Activated T-helper 2 cell treated with anti-CD3 and anti-CD28 coated beads, Interferon-gamma antibody, Interleukin-2, Interleukin-4, amounts not matched to agents 10 μg/mL and 5 μg/mL and 100 μg/mL, durations not matched to agents 14 hours and 24 hours and 36 hours (primary cell): Measurements from ENCODE around the gene ZRANB1. TPM values are rescaled to one million over a fixed set of nuclear protein-coding genes. Genes with fewer than 3 reads are reported as not detected.

Experiments used
- DNase-seq: peaks from one replicate; pipeline ENCODE4 v3.0.0; 2021; ENCODE audit warnings: low spot score
- H3K27ac Mint-ChIP-seq: one replicate; pipeline ENCODE4 v1.8.0; 2021; ENCODE audit warnings: mixed read lengths
- H3K27me3 Mint-ChIP-seq: one replicate; pipeline ENCODE4 v1.8.0; 2021; ENCODE audit warnings: low read depth, mixed read lengths
- H3K36me3 Mint-ChIP-seq: one replicate; pipeline ENCODE4 v1.8.0; 2021; ENCODE audit warnings: low read depth, mixed read lengths
- H3K4me1 Mint-ChIP-seq: one replicate; pipeline ENCODE4 v1.8.0; 2021; ENCODE audit warnings: low read depth, mixed read lengths
- H3K4me3 Mint-ChIP-seq: one replicate; pipeline ENCODE4 v1.8.0; 2021; ENCODE audit warnings: low read depth, mild to moderate bottlenecking, moderate library complexity, mixed read lengths
- H3K9me3 Mint-ChIP-seq: one replicate; pipeline ENCODE4 v1.8.0; 2021; ENCODE audit warnings: mixed read lengths
- intact Hi-C: fragments of 100-400 bp; cut with micrococcal nuclease; formaldehyde crosslinking; loops from one replicate; pipeline ENCODE4 v1.15.1; 2023
- total RNA-seq: library from RNA; stranded (reverse); gene quantifications from 2 replicates; pipeline ENCODE4 v1.2.3, GENCODE V29; 2022

Gene ZRANB1
- total RNA-seq, 1 donor from 2014 or later = 12.1 TPM

DNA sequence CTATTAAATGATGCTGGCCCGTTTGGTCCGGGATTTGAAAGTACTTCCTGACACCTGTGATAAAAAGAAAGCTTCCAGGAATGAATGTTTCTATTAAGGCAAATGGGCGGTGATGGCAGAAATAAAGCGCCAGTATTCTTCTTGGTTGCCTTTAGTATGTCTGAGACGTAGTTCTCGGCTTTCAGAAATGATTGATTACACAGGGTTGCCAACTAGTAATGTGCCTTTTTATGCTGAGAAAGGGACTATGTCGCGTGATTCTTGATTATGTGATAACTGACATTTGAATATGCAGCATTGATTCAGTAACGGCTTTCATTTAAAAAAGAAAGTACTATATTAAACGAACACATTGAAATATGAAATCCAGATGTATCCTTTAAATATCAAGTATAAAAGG, 13.9 kb downstream of the ZRANB1 start:
- peaks cover 4% of the 10 kb centered on the region for H3K36me3 Mint-ChIP-seq
- H3K4me3 Mint-ChIP-seq = no peak overlapping the region
- H3K27ac Mint-ChIP-seq = no peak overlapping the region
- no peak for DNase-seq
- H3K9me3 Mint-ChIP-seq = no peaks in the 10 kb centered on the region
- peaks cover 7% of the 10 kb centered on the region for H3K4me1 Mint-ChIP-seq
- intact Hi-C loops = no loop called here
- no peaks in the 10 kb centered on the region for H3K27me3 Mint-ChIP-seq

GRCh38 chr10:124956764-124957163, 14.8 kb downstream of the ZRANB1 start:
- Mint-ChIP-seq H3K4me3 (no peak overlapping the region), H3K9me3 (no peaks in the 10 kb centered on the region), H3K36me3 (peaks cover 4% of the 10 kb centered on the region), H3K27ac (no peak overlapping the region), H3K4me1 (peaks cover 12% of the 10 kb centered on the region), H3K27me3 (no peaks in the 10 kb centered on the region)
- intact Hi-C loops = no loop called here
- no peak for DNase-seq

DNA sequence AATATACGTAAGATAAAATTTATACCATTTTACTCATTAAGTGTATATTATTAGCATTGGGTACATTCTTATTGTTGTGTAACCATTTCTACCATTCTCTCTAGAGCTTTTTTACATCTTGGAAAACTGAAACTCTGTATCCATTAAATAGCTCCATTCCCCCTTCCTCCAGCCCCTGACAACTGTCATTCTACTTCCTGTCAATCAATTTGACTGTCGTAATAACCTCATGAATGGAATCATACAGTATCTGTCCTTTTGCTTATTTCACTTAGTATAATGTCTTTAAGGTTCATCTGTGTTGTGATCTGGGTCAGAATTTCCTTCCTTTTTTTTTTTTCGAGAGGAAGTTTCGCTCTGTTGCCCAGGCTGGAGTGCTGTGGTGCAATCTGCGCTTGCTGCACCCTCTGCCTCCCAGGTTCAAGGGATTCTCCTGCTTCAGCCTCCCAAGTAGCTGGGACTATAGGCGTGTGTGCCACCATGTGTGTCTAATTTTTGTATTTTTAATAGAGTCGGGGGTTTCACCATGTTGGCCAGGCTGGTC, 15.6 kb downstream of the ZRANB1 start:
- Mint-ChIP-seq H3K9me3 (no peaks in the 10 kb centered on the region), H3K36me3 (peaks cover 4% of the 10 kb centered on the region), H3K27me3 (no peaks in the 10 kb centered on the region), H3K4me3 (no peak overlapping the region), H3K4me1 (peaks cover 12% of the 10 kb centered on the region), H3K27ac (no peak overlapping the region)
- no peak for DNase-seq
- intact Hi-C loops = no loop called here

GRCh38 chr10:124959564-124959963, 17.6 kb downstream of the ZRANB1 start:
- no peak for DNase-seq
- no peaks in the 10 kb centered on the region for H3K9me3 Mint-ChIP-seq
- H3K4me3 Mint-ChIP-seq = no peak overlapping the region
- intact Hi-C loops = no loop called here
- H3K27me3 Mint-ChIP-seq = no peaks in the 10 kb centered on the region
- H3K27ac Mint-ChIP-seq = no peak overlapping the region
- H3K36me3 Mint-ChIP-seq = no peaks in the 10 kb centered on the region
- peaks cover 12% of the 10 kb centered on the region for H3K4me1 Mint-ChIP-seq

DNA sequence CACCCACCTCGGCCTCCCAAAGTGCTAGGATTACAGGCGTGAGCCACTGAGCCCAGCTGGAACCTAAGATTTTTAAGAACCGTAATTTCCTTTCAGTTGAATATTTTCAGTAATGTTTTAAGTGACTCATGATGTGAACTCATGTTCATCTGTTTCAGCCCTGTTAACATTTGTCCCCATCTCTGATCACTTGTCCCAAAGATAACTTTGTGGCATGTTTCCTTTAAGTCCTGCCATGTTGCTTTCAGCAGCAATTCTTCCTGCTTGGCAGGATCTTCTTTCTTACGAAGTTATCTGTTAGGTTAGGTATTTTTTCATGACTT, 19.3 kb downstream of the ZRANB1 start:
- peaks cover 12% of the 10 kb centered on the region for H3K4me1 Mint-ChIP-seq
- DNase-seq = no peak
- no peak overlapping the region for H3K4me3 Mint-ChIP-seq
- H3K9me3 Mint-ChIP-seq = no peaks in the 10 kb centered on the region
- H3K27ac Mint-ChIP-seq = no peak overlapping the region
- intact Hi-C loops = no loop called here
- no peaks in the 10 kb centered on the region for H3K36me3 Mint-ChIP-seq
- no peaks in the 10 kb centered on the region for H3K27me3 Mint-ChIP-seq

- Mint-ChIP-seq H3K27me3 (no peaks in the 10 kb centered on the region), H3K9me3 (no peaks in the 10 kb centered on the region), H3K4me3 (no peak overlapping the region), H3K4me1 (peaks cover 10% of the 10 kb centered on the region), H3K36me3 (peaks cover 7% of the 10 kb centered on the region), H3K27ac (no peak overlapping the region)
- DNase-seq = no peak
- intact Hi-C loops = no loop called here
Measured at GRCh38 chr10:124962421-124962820, 20.5 kb downstream of the ZRANB1 start.

DNA sequence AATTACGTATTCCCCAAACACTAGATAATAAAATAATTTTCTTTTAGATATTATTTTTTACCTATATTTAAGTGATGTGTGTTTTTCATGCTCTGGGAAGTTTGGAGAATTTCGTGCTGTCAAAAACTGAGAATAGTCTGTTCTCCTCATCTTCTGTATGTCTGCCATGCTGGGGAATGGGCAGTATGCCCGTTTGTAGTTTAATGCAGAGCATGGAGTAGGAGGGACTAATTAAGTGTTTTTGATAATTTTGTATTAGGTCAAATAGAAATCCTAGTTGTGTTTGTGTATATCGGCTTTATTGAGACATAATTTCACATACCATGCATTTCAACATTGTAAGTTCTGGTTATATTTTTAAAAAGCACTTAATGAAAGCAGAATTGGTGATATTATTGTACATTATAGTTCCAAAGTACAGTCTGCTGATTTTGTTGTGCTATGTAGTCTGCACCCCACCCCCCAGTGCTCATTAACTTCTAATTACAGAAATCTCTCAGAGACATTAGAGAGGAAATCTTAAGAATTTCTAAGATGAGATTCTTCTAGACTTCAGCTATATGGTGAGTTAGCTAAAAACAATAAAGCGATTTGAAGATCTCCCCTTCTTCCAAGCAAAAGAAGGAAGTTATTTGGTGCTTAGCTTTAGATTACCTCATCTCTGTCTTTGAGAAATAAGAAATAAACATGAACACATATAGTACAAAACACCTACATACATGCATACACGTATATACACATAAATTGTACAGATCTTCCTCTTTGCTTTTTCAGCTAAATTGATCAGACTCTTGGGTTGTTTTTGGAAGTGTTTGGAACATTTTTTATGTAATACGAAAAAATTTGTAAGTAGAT, 22.2 kb downstream of the ZRANB1 start:
- H3K36me3 Mint-ChIP-seq = peaks cover 21% of the 10 kb centered on the region
- DNase-seq = no peak
- no peaks in the 10 kb centered on the region for H3K27me3 Mint-ChIP-seq
- H3K4me3 Mint-ChIP-seq = no peak overlapping the region
- H3K9me3 Mint-ChIP-seq = no peaks in the 10 kb centered on the region
- no peak overlapping the region for H3K27ac Mint-ChIP-seq
- H3K4me1 Mint-ChIP-seq = peaks cover 9% of the 10 kb centered on the region
- intact Hi-C loops = no loop called here

- no peak for DNase-seq
- Mint-ChIP-seq H3K4me1 (peaks cover 5% of the 10 kb centered on the region), H3K36me3 (peaks cover 26% of the 10 kb centered on the region), H3K9me3 (no peaks in the 10 kb centered on the region), H3K27me3 (no peaks in the 10 kb centered on the region), H3K27ac (no peak overlapping the region), H3K4me3 (no peak overlapping the region)
- intact Hi-C loops = no loop called here
Measured at GRCh38 chr10:124966008-124966407, 24.1 kb downstream of the ZRANB1 start.

- no peaks in the 10 kb centered on the region for H3K9me3 Mint-ChIP-seq
- no peak overlapping the region for H3K27ac Mint-ChIP-seq
- H3K4me3 Mint-ChIP-seq = no peak overlapping the region
Measured at GRCh38 chr10:124967255-124967654, 25.3 kb downstream of the ZRANB1 start.

GRCh38 chr10:124971276-124971675, 29.4 kb downstream of the ZRANB1 start:
- H3K4me3 Mint-ChIP-seq = no peak overlapping the region
- H3K4me1 Mint-ChIP-seq = peaks cover 14% of the 10 kb centered on the region
- DNase-seq = no peak
- peaks cover 56% of the 10 kb centered on the region for H3K36me3 Mint-ChIP-seq
- no peak overlapping the region for H3K27ac Mint-ChIP-seq
- H3K9me3 Mint-ChIP-seq = no peaks in the 10 kb centered on the region
- H3K27me3 Mint-ChIP-seq = no peaks in the 10 kb centered on the region
- intact Hi-C loops = no loop called here

More at GRCh38 chr10:124967255-124967654, 25.3 kb downstream of the ZRANB1 start:
- Mint-ChIP-seq H3K36me3 (peaks cover 31% of the 10 kb centered on the region), H3K27me3 (no peaks in the 10 kb centered on the region), H3K4me1 (peaks cover 6% of the 10 kb centered on the region)
- DNase-seq = no peak
- intact Hi-C loops = no loop called here

- H3K27ac Mint-ChIP-seq = no peak overlapping the region
- no peak for DNase-seq
- H3K4me3 Mint-ChIP-seq = no peak overlapping the region
- peaks cover 15% of the 10 kb centered on the region for H3K4me1 Mint-ChIP-seq
- intact Hi-C loops = no loop called here
- no peaks in the 10 kb centered on the region for H3K27me3 Mint-ChIP-seq
- H3K36me3 Mint-ChIP-seq = peaks cover 51% of the 10 kb centered on the region
- no peaks in the 10 kb centered on the region for H3K9me3 Mint-ChIP-seq
Measured at GRCh38 chr10:124972637-124973036, 30.7 kb downstream of the ZRANB1 start.

DNA sequence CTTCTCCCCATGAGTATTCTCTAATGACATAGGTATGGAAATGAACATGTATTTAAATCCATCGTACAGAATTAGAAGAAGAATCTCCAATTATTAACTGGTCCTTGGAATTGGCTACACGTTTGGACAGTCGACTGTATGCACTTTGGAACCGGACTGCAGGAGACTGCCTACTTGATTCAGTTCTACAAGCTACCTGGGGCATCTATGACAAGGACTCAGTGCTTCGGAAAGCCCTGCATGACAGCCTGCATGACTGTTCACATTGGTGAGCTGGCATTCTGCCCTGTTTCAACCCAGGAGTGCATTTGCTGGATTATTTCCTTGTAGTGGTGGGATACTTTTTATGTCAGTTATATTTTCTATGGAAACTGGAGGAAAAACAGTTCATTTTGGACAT, 32.2 kb downstream of the ZRANB1 start:
- intact Hi-C loops = no loop called here
- H3K4me3 Mint-ChIP-seq = no peak overlapping the region
- no peaks in the 10 kb centered on the region for H3K27me3 Mint-ChIP-seq
- peaks cover 15% of the 10 kb centered on the region for H3K4me1 Mint-ChIP-seq
- peaks cover 42% of the 10 kb centered on the region for H3K36me3 Mint-ChIP-seq
- no peaks in the 10 kb centered on the region for H3K9me3 Mint-ChIP-seq
- DNase-seq = no peak
- H3K27ac Mint-ChIP-seq = no peak overlapping the region

DNA sequence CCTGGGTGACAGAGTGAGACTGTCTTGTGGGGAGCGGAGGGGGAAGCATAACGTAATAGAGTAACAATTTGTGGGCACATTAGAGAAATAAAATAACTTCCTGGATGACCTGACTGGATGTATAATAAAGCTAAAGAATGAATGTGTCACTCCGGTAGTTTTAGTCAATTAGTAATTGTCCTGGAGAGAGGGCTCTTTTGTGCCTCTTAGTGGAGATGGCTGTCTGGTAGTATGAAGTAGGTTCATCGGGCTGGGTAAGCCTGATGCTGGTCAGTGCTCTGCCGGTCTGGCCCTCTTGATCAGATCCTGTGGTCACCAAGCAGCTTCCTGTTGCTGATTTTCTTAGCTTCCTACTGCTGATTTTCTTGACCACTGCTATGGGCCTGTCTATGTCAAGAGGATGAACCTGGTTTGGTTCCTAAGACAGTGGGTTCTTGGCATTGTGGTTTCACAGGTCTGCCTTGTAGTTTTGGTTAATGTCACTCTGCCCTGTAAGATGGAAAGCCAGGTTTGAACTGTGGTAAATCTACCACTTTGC, 34.1 kb downstream of the ZRANB1 start:
- Mint-ChIP-seq H3K27me3 (no peaks in the 10 kb centered on the region), H3K4me1 (peaks cover 15% of the 10 kb centered on the region), H3K4me3 (no peak overlapping the region), H3K36me3 (peaks cover 43% of the 10 kb centered on the region), H3K9me3 (no peaks in the 10 kb centered on the region), H3K27ac (no peak overlapping the region)
- no peak for DNase-seq
- intact Hi-C loops = no loop called here
